ENCODE measurements around the gene ACBD6. TPM values are rescaled to one million over a fixed set of nuclear protein-coding genes. Genes with fewer than 3 reads are reported as not detected.

The ACBD6 gene
- total and polyA plus RNA-seq, 2 experiments from 2014 or later, result 27.3 to 44.2 TPM

DNA sequence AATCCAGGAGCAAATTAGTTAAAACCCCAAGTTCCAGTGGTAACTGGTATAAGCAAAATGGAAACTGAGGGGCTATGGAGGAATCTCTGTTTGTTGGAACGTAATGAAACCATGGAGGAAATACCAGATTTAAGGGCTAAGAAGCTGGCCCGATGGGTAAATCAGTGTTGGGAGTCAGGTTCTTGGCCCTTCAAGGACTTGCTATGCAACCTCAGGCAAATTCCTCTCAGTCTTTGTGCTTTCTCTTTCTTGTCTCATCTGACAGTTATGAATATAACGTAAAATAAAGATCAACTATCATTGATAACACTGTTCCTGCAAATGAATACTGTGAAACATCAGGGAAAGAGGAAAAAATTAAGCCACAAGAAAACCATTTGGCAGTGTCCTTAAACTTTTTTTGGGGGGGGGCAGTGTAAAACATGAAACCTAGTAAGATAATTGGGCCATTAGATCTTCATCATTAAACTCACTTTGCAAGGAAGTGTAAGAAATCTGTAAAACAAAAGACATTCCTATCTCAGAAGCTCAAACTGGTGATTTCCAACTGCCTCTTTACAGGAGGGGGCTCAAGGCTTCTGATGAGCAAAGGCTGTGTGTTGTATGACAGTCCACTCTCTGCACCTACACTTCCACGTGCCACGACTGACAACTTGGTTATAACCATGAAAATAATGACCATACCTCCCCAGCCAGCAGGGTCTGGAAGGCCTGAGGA, 224.7 kb downstream of the ACBD6 start:
- Histone ChIP-seq H2AFZ (no peak overlapping the region), H3K4me3 (no peak overlapping the region), H3K9me2 (ENCODE audit: insufficient read depth) (no peaks in the 10 kb centered on the region), H3K9me3 (ENCODE audit: low read depth) (no peaks in the 10 kb centered on the region), H3F3A (ENCODE audit: insufficient read depth) (no peaks in the 10 kb centered on the region), H3K36me3 (ENCODE audit: low read depth) (peaks cover 6% of the 10 kb centered on the region; the same call in 1 of the 2 replicates), H3K4me2 (ENCODE audit: unreplicated experiment) (no peak overlapping the region), H3K27me3 (replicated peaks; ENCODE audit: insufficient read depth) (no peaks in the 10 kb centered on the region), H4K20me1 (ENCODE audit: insufficient read depth) (no peaks in the 10 kb centered on the region), H3K27ac (no peak overlapping the region), H3K4me1 (ENCODE audit: insufficient read depth) (no peaks in the 10 kb centered on the region), H3K79me2 (ENCODE audit: insufficient read depth) (no peaks in the 10 kb centered on the region), H3K9ac (no peak overlapping the region)
- no peak for TF ChIP-seq EZH2 (IDR thresholded peaks at IDR 0.05; ENCODE audit: insufficient read depth, poor library complexity, severe bottlenecking)
- no peak for TF ChIP-seq EZH2phosphoT487 (IDR thresholded peaks at IDR 0.05; ENCODE audit: insufficient read depth, low read depth)
- WGBS, 2 experiments (ENCODE audit: low coverage in 1 of 2, low lambda C conversion rate in 2 of 2, missing lambda C conversion rate in 2 of 2), result 66 to 69% methylated on average over 5 of the region's 5 CpGs
- no peak for DNase-seq
- in situ Hi-C loops (cut with MboI), result no loop called here

DNA sequence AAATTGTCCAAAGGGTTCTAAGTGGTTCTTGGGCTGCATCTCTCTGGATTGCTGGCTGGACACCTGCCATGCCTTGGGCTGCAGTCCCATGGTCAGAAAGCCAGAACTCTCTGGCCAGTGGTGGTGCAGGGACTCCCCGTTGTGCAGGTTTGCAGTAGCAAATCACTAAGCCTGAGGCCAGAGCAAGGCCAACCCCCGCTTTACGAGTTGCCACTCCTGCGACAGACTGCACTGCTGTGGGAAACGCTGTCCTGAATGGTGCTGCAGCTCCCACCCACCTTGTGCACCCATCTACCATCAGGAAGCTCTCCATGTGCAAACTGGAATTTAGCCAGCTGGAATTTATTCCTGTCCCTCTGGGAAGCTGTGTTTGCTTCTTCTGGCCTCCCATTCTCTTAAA, 226.7 kb downstream of the ACBD6 start:
- H3K27ac ChIP-seq, result no peak overlapping the region
- H4K20me1 ChIP-seq (ENCODE audit: insufficient read depth), result no peaks in the 10 kb centered on the region
- no peak overlapping the region for H2AFZ ChIP-seq
- no peaks in the 10 kb centered on the region for H3K4me1 ChIP-seq (ENCODE audit: insufficient read depth)
- no peaks in the 10 kb centered on the region for H3K9me3 ChIP-seq (ENCODE audit: low read depth)
- no peaks in the 10 kb centered on the region for H3K9me2 ChIP-seq (ENCODE audit: insufficient read depth)
- DNase-seq, result no peak
- H3K4me3 ChIP-seq, result no peak overlapping the region
- in situ Hi-C loops (cut with MboI), result no loop called here
- H3K9ac ChIP-seq, result no peak overlapping the region
- WGBS, 2 experiments (ENCODE audit: low coverage in 1 of 2, low lambda C conversion rate in 2 of 2, missing lambda C conversion rate in 2 of 2), result 98 to 100% methylated on average over 5 of the region's 5 CpGs
- TF ChIP-seq EZH2phosphoT487 (IDR thresholded peaks at IDR 0.05; ENCODE audit: insufficient read depth, low read depth) (no peak), EZH2 (IDR thresholded peaks at IDR 0.05; ENCODE audit: insufficient read depth, poor library complexity, severe bottlenecking) (no peak)
- no peak overlapping the region for H3K4me2 ChIP-seq (ENCODE audit: unreplicated experiment)
- H3K27me3 ChIP-seq (replicated peaks; ENCODE audit: insufficient read depth), result no peaks in the 10 kb centered on the region
- H3F3A ChIP-seq (ENCODE audit: insufficient read depth), result no peaks in the 10 kb centered on the region
- peaks cover 6% of the 10 kb centered on the region; the same call in 1 of the 2 replicates for H3K36me3 ChIP-seq (ENCODE audit: low read depth)
- H3K79me2 ChIP-seq (ENCODE audit: insufficient read depth), result no peaks in the 10 kb centered on the region

DNA sequence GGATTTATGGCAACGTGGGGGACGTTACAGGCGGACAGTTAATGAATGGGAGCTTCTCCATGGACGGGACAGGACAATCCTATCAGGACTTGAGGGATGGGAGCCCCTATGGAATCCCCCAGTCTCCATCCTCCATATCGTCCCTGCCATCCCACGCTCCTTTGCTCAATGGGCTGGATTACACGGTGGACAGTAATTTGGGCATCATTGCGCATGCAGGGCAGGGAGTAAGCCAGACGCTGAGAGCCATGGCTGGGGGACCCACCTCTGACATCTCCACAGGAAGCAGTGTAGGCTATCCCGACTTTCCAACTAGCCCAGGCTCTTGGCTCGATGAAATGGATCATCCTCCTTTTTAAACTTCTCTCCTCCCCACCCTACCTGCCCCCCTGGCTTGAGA, 228.2 kb downstream of the ACBD6 start:
- TF ChIP-seq EZH2phosphoT487 (IDR thresholded peaks at IDR 0.05; ENCODE audit: insufficient read depth, low read depth), result no peak
- TF ChIP-seq EZH2 (IDR thresholded peaks at IDR 0.05; ENCODE audit: insufficient read depth, poor library complexity, severe bottlenecking), result no peak

DNA sequence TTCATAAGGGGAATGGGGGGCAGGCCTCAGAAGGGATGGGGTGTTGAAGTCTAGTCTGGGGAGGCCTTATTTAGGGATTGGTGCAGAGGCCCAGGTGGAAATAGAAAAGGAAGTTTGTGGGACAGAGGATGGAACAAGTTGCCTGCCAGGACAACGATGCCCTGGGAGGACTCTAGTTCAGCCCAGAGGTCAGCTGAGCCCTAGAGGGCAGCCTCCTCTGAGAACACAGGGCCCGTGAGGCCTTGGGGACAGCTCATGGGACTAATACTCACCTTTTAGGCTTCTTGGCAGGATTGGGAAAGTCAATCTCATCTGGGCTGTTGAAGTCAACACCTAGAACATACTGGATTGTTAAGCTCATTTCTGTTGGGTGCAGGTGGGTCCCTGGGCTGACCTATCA, 229.3 kb downstream of the ACBD6 start:
- in situ Hi-C loops (cut with MboI), result no loop called here
- Histone ChIP-seq H3K9ac (no peak overlapping the region), H4K20me1 (ENCODE audit: insufficient read depth) (no peaks in the 10 kb centered on the region), H3K4me3 (no peak overlapping the region), H2AFZ (no peak overlapping the region), H3K4me1 (ENCODE audit: insufficient read depth) (no peaks in the 10 kb centered on the region), H3K9me2 (ENCODE audit: insufficient read depth) (no peaks in the 10 kb centered on the region), H3K27me3 (replicated peaks; ENCODE audit: insufficient read depth) (no peaks in the 10 kb centered on the region), H3K27ac (no peak overlapping the region), H3K4me2 (ENCODE audit: unreplicated experiment) (no peak overlapping the region), H3K9me3 (ENCODE audit: low read depth) (no peaks in the 10 kb centered on the region), H3F3A (ENCODE audit: insufficient read depth) (no peaks in the 10 kb centered on the region), H3K79me2 (ENCODE audit: insufficient read depth) (no peaks in the 10 kb centered on the region), H3K36me3 (ENCODE audit: low read depth) (0 out of 2 replicates have a peak, but pooled peaks cover 4% of the 10 kb centered on the region)
- TF ChIP-seq EZH2 (IDR thresholded peaks at IDR 0.05; ENCODE audit: insufficient read depth, poor library complexity, severe bottlenecking), result no peak
- no peak for TF ChIP-seq EZH2phosphoT487 (IDR thresholded peaks at IDR 0.05; ENCODE audit: insufficient read depth, low read depth)
- 95 to 100% methylated on average over 2 of the region's 2 CpGs for WGBS, 2 experiments (ENCODE audit: low coverage in 1 of 2, low lambda C conversion rate in 2 of 2, missing lambda C conversion rate in 2 of 2)
- no peak for DNase-seq

More for the DNA sequence above, 228.2 kb downstream of the ACBD6 start:
- Histone ChIP-seq H3K79me2 (ENCODE audit: insufficient read depth) (no peaks in the 10 kb centered on the region), H4K20me1 (ENCODE audit: insufficient read depth) (no peaks in the 10 kb centered on the region), H3F3A (ENCODE audit: insufficient read depth) (no peaks in the 10 kb centered on the region), H3K27ac (no peak overlapping the region), H3K27me3 (replicated peaks; ENCODE audit: insufficient read depth) (no peaks in the 10 kb centered on the region), H3K4me2 (ENCODE audit: unreplicated experiment) (no peak overlapping the region), H3K9ac (no peak overlapping the region), H2AFZ (no peak overlapping the region), H3K4me1 (ENCODE audit: insufficient read depth) (no peaks in the 10 kb centered on the region), H3K4me3 (no peak overlapping the region), H3K36me3 (ENCODE audit: low read depth) (0 out of 2 replicates have a peak, but pooled peaks cover 4% of the 10 kb centered on the region), H3K9me3 (ENCODE audit: low read depth) (no peaks in the 10 kb centered on the region), H3K9me2 (ENCODE audit: insufficient read depth) (no peaks in the 10 kb centered on the region)
- no peak for DNase-seq
- in situ Hi-C loops (cut with MboI), result no loop called here
- WGBS, 2 experiments (ENCODE audit: low coverage in 1 of 2, low lambda C conversion rate in 2 of 2, missing lambda C conversion rate in 2 of 2), result 97% methylated on average over 11 of the region's 11 CpGs

Measured in GM23248 (cell line).